MV-4-11 (cell line): ENCODE data around the gene COQ4.
A peak's percentile ranks its signal among the peaks of the same experiment; 100 is the strongest.

ENCODE experiments used
- DNase-seq: peaks from one replicate; lab custom pipeline; 2025; lab: John Stamatoyannopoulos, UW

The COQ4 gene

GRCh38 chr9:128340691-128341434 is 18.2 kb downstream of the COQ4 start:
- DNase-seq = no peak

- DNase-seq = peak; percentile 58
These were observed 18.8 kb downstream of the COQ4 start for GRCh38 chr9:128341435-128341849.

- DNase-seq = no peak
These were observed 20.5 kb downstream of the COQ4 start for GRCh38 chr9:128342971-128343680.

GRCh38 chr9:128343855-128344254 is 21.2 kb downstream of the COQ4 start:
- DNase-seq = no peak

DNA sequence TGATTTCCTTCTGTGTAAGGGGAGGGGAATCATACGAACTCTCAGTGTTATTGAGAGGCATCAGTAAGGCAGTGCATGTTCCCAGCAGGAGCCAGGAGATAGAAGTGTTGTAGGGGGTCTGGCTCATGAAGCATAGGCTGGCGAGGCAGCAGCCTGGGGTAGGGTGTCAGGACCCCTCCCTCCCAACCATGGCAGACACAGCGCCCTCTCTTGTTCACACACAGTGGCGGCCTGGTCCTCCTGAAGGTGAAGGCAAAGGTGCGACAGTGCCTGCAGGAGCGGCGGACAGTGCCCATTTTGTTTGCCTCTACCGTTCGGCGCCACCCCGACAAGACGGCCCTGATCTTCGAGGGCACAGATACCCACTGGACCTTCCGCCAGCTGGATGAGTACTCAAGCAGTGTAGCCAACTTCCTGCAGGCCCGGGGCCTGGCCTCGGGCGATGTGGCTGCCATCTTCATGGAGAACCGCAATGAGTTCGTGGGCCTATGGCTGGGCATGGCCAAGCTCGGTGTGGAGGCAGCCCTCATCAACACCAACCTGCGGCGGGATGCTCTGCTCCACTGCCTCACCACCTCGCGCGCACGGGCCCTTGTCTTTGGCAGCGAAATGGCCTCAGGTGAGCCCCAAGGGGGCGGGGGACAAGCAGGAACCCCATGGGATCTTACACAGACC is 22.4 kb downstream of the COQ4 start:
- no peak for DNase-seq

DNA sequence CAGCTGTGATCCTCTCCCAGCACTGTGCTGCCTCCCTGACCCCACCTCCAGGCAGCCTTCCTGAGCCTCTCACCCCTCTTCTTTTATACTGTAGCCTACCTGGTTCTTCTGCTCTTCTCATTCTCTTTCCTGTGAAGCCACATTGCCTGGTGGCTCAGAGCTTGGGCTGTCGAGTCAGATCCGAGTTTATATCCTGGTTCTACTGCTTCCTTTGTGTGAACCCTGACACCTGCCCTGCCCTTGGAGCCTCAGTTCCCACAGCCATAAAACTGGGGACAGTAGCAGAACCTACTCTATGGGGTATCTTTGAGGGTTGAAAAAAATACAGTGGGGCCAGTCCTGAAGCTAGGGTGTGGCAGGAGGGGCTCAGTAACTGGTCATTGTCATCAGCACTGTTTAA is 26.5 kb downstream of the COQ4 start:
- DNase-seq = no peak

GRCh38 chr9:128349772-128350171 is 27.1 kb downstream of the COQ4 start:
- DNase-seq = no peak

DNA sequence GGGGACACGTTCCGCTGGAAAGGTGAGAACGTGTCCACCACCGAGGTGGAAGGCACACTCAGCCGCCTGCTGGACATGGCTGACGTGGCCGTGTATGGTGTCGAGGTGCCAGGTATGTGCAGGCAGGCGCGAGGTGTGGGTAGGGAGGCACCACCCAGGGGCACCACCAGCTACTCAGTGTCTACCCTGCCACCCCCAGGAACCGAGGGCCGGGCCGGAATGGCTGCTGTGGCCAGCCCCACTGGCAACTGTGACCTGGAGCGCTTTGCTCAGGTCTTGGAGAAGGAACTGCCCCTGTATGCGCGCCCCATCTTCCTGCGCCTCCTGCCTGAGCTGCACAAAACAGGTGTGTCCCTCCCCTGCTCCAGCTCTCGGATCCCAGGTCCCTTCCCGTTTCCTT is 32.8 kb downstream of the COQ4 start:
- no peak for DNase-seq

DNA sequence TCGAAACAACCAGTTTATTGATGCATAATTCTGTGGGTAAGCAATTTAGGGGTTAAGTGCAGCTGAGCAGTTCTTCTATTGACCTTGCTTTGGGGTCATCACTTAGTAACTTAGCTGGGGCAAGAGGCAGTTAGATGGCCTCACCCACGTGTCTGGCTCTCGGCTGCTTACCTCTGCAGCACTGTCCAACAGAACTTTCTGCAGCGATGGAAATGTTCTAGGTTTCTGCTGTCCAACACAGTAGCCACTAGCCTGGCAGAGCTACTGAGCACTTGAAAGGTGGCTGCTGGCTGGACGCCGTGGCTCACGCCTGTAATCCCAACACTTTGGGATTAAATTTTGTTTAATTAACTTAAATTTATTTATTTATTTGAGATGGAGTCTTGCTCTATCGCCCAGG is 35.5 kb downstream of the COQ4 start:
- DNase-seq = no peak

DNA sequence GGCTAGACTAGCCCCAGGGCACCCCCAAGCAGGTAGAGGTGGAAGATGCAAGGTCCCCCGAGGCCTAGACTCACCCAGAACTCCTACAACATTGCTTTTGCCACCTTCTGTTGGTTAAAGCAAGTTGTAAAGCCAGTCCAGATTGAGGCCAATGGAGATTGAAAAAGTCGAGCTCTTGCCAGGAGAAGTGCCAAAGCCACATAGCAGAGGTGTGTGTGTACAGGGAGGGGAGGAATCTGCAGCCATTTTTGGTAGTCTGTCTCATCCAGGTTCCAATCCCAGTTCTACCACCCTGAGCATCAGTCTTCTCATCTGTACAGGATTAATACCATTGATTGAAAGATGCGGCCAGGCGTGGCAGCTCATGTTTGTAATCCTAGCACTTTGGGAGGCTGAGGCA is 36.2 kb downstream of the COQ4 start:
- DNase-seq = no peak

DNA sequence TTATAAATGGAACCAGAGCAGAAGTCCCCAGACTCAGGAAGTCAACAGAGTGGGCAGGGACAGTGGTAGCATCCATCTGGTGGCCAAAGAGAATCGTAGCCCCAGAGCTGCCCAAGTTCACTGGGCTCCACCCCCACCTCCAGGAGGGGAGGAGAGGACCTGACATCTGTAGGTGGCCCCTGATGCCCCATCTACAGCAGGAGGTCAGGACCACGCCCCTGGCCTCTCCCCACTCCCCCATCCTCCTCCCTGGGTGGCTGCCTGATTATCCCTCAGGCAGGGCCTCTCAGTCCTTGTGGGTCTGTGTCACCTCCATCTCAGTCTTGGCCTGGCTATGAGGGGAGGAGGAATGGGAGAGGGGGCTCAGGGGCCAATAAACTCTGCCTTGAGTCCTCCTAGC is 38.2 kb downstream of the COQ4 start:
- DNase-seq = no peak

DNA sequence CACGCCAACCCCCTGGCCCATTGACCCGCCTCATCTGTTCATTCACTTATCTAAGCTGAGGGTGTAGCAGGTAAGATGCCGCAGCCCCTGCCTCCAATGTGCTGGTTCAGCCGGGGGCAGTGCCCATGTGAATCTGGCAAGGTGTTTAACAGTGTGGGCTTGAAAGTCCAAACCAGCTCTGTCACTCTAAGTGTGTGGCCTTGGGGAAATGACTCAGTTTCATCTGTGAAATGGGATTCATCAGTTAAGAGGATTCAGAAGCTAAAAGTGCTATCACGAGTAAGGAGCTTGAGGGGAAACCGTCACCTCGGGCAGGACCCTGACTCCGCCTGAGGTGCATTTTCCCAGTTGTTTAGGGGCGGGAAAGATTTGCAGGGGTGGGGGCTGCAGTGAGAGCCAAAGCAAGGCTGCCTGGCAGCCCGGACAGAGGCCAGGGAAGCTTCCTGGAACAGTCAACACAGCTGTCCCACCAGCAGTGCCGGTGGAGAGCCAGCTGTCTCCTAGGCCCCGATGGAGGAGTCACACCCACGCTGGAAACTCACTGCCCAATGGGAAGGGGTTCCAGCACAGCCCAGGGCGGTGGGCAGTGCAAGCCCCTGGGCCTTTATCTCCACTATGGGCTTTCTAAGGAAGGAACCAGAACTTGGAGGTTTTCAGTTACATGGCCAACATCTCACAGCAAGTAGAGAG is 38.8 kb downstream of the COQ4 start:
- no peak for DNase-seq

DNA sequence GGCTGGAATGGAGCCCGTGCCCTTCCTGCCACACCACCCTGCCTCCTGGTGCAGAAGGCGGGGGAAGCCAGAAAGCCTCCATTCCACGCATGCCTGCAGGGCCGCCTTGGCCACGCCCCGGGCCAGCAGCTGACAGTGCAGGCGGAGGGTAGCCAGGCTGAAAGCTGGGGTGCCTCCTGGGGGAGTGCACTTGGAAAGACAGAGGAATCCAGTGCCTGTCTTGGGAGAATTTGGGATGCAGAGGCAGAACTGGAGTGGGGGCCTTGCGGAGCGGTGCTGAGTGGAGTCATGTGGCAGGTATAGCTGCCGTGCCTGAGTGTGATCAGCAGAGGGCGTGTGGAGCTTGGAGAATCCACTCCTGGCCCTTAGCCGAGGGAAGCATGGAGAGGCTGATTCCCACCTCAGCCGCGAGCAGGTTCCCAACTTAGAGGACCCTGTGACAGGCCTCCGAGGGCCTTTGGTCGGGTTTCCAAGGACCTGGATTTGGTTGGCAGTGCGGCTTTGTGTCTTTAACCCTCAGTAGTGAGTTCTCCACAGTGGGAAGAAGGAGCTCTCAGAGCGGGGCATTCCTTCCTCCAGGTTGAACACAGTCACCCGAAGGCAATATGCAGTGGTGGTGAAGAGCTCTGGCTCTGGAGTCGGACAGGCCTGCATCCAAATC is 39.5 kb downstream of the COQ4 start:
- DNase-seq = peak; percentile 70

GRCh38 chr9:128362774-128363173 is 40.1 kb downstream of the COQ4 start:
- no peak for DNase-seq

- no peak for DNase-seq
These were observed 42.9 kb downstream of the COQ4 start for GRCh38 chr9:128365525-128365924.

DNA sequence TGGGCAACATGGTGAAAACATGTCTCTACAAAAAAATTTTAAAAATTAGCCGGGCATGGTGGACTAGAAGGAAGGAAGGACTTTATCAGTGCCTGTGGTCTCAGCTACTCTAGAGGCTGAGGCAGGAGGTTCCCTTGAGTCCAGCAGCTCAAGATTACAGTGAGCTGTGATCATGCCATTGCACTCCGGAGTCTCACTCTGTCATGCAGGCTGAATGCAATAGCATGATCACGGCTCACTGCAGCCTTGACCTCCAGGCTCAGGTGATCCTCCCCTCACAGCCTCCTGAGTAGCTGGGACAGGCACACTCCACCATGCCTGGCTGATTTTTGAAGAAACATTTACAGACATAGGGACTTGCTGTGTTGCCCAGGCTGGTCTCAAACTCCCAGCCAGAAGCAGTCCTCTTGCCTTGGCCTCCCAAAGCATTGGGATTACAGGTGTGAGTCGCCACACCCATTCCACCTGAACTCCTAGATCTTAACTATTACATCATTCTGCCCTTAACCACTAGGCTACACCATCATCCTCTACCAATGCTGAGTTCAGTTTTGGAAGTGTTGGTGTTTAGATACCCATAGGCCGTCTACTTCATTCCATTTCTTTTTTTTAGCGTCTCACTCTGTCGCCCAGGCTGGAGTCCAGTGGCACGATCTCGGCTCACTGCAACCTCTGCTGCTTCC is 46.5 kb downstream of the COQ4 start:
- no peak for DNase-seq

DNA sequence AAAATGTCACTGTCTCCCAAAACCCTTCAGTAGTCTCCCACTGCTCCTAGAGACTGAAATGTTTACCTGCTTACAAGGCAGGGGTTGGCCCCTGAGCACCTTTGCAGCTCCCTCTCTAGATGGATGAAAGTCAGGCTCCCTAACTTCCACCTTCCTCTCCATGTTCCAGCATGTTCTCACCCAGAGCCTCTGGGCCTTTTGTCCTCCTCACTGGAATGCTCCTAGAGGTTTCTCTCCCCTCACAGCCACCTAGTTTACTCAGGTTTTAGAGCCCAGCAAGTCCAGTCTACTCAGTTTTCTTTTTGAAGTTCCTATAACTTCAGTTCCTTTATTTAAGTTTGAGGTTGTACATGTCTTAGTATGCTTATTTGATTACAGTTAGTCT is 47.7 kb downstream of the COQ4 start:
- no peak for DNase-seq

DNA sequence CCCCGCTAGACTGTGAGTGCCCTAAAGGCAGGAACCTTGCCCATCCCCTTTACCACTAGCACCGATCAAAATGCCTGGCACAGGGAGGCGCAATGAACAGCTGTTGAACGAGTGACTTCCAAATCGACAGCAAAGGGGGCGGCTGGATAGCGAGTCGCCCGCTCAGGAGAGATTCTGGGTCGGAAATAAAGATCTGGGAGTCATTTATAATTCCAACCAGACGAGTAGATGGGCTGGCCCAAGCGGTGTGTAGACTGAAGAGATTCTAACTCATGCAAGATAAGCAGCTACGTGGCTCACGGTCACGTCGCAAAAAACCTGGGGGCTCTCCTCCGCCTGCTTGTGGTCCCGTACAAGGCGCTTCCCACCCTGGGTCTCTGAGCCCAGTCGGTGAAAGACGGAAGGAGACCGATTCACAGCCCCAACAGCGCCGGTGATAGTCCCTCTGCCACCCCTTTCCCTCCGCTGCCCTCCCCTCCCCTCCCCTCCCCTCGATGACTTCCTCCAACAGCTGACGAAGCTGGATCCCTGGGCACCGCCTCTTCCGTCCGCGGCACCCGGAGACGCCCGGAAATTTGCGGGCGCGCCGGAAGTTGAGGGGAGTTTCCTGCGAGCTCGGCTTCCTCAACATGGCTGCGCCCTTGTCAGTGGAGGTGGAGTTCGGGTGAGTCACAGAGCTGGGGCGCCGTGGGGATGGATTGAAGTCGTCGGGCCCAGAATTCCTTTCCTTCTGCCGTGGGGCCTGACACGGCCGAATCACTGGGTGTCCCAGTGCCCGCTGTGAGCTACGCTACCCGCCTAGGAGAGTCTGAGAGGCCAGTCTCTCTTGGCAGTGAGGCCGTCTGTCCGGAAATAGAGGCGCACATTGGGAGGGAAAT is 48.4 kb downstream of the COQ4 start, which contains the start of gene URM1:
URM1 (plus strand) TSS at position 623 of the 878 bp plus-strand sequence; CDS start at position 630, 7 bp downstream.
- DNase-seq = peak; percentile 93

- no peak for DNase-seq
These were observed 49.0 kb downstream of the COQ4 start for GRCh38 chr9:128371630-128372117.

DNA sequence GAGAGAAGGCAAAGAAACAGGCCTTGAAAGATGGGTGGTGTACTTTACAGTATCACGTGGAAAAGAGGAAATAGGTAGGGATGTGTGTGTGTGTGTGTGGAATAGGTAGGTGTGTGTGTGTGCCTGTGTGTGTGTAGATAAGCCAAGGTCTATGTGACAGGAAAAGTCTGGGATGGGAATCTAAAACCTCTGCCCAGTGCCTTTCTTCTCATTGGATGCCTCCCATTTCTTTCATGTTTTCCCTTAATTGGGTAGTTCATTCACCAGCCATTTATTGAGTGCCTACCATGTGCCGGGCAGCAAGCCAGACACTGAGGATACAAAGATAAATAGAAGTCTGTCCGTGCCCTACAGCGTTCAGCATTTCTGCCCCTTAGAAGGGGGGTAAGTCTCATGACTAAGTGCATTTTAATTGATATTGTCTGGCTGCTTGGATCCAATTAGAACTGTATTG is 49.6 kb downstream of the COQ4 start:
- no peak for DNase-seq
